ENCODE data around the gene ZNF426.
"Not testable (repeated sequence)": the region's sequence is repeated elsewhere in the genome, so short reads cannot be mapped to it uniquely, and the experiment has no call there.

Gene ZNF426

DNA sequence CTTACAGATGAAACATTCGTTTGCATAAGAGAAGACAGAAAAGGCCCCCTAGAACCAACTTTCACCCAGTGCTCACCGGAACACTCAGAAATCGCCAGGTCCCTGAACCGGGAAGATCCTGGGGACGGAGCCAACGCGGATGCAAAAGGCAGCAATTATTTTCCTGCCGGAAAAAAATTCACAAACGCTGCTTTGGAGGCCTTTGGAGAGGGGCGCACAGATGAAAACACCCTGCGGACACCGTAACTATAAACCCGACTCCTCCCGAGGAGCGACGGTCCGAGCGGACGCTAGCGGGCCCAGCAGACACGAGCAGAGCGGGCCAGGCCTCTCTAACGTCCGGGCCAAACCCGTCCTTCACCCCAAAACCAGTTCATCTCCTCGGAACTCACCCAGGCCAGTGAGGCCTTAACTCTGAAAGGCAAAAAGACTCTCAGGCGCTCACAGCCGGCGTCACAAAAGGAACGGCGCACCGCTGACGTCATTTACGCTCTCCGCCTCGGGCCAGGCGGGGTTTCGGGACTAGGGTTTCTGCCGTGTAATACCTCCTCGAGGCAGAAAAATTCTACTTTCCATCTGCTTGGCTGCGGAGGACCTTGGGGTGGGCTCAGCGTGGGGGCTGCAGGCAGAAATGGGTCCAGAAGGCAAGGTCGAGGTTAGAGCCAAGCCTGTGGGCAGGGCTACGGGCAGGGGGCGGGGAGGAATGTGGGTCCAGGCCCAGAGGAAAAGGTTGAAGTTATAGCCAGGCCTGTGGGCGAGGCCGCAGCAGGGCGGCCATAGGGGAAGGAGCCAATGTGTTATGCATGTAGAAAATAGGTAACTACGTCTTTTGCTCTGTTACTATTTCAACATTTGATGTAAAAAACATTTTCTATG is at the start of gene ZNF426:
TSS of gene ZNF426 (minus strand) at position 463 of the 876 bp plus-strand sequence. CDS start 2,413 bp downstream, outside the sequence.
- Histone ChIP-seq H3K4me2 (ENCODE audit: low read depth, low read length, poor library complexity, severe bottlenecking) (peak within 1 kb of the TSS; percentile 92), H3K79me2 (ENCODE audit: insufficient read depth, low read length) (peaks cover 13% of the 10 kb centered on the region; the same call in 1 of the 2 replicates), H2AFZ (ENCODE audit: low read depth, low read length, severe bottlenecking) (peak within 1 kb of the TSS; percentile 76), H3F3A (ENCODE audit: insufficient read depth) (no peaks in the 10 kb centered on the region), H4K20me1 (ENCODE audit: low read depth, low read length) (no peaks in the 10 kb centered on the region), H3K4me3 (ENCODE audit: insufficient read depth, low read length, poor library complexity, severe bottlenecking) (peak within 1 kb of the TSS; percentile 78), H3K9me2 (replicated peaks; ENCODE audit: insufficient read depth, low read length) (no peaks in the 10 kb centered on the region), H3K36me3 (ENCODE audit: low read length) (no peaks in the 10 kb centered on the region; the same call in 1 of the 2 replicates), H3K27ac (ENCODE audit: low read depth, low read length) (peak within 1 kb of the TSS; percentile 46), H3K9me3 (ENCODE audit: insufficient read depth, low read length) (peaks cover 8% of the 10 kb centered on the region; the same call in 1 of the 2 replicates), H3K27me3 (ENCODE audit: low read length) (no peaks in the 10 kb centered on the region), H3K9ac (ENCODE audit: low read length) (peak within 1 kb of the TSS; percentile 72)
- TF ChIP-seq EZH2phosphoT487 (conservative IDR thresholded peaks at IDR 0.05; ENCODE audit: low read length): no peak
- TF ChIP-seq, protein P1, sequence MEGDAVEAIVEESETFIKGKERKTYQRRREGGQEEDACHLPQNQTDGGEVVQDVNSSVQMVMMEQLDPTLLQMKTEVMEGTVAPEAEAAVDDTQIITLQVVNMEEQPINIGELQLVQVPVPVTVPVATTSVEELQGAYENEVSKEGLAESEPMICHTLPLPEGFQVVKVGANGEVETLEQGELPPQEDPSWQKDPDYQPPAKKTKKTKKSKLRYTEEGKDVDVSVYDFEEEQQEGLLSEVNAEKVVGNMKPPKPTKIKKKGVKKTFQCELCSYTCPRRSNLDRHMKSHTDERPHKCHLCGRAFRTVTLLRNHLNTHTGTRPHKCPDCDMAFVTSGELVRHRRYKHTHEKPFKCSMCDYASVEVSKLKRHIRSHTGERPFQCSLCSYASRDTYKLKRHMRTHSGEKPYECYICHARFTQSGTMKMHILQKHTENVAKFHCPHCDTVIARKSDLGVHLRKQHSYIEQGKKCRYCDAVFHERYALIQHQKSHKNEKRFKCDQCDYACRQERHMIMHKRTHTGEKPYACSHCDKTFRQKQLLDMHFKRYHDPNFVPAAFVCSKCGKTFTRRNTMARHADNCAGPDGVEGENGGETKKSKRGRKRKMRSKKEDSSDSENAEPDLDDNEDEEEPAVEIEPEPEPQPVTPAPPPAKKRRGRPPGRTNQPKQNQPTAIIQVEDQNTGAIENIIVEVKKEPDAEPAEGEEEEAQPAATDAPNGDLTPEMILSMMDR (IDR thresholded peaks at IDR 0.05; ENCODE audit: insufficient read depth, low read length, poor library complexity, severe bottlenecking): no peak

DNA sequence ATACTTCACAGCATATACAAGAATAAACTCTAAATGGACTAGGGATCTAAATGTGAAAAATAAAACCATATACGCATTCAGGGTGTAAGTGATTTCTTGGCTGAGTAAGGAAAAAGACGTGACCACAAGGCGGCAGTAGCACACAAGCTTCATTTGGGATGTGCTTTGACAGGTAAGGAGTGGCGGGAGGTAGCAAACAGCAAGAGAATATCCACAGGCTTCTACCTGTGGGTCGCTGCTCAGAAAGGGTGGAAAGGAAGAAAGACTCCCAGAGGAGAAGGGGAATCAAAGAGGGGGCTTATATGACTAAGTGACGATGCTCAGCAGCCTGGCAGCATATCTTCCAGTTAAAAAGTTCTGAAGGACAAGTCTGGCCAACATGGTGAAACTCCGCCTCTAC is 48.3 kb upstream of the ZNF426 start:
- no peak overlapping the region for H3K27ac ChIP-seq (ENCODE audit: low read depth, low read length)
- H3K79me2 ChIP-seq (ENCODE audit: insufficient read depth, low read length): peaks cover 26% of the 10 kb centered on the region
- H3K4me2 ChIP-seq (ENCODE audit: low read depth, low read length, poor library complexity, severe bottlenecking): no peak overlapping the region

DNA sequence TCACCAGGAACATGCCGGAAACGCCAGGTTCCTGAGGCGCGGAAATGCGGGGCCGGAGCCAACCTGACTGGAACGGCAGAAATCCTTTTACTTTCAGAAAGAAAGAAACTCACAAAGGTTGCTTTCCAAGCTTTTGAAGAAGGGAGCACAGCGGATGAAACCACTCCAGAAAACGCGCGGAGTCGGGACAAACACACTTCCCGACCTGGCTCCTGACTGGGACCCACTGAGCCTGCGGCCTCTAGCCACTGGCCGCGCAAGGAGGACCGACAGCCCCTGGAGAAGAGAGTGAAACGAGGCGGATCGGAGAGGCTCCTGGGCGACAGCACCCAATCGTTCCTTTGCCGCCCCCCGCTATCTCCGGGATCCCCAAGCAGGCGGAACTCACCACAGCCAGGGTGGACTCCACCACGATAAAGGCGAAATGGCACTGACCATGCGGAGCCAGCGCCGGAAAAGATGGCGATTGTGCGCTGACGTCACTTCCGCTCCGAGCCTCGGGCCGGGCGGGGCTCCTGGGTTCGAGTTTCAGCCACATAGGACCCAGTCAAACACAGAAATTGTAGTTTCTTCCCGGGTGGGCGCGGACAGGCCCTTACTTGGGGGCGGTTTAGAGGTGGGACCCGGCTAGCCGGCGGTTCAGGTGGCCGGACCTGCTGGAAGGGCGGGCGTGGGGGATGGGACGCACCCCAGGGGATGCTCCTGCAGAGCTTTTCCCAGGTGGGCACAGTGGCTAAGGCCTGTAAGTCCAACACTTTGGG is 45.8 kb upstream of the ZNF426 start, which contains the start of gene ZNF121:
TSS of gene ZNF121 (minus strand) at position 432 of the 761 bp plus-strand sequence. CDS start 16,407 bp downstream, outside the sequence.
- peak within 1 kb of the TSS; percentile 60 for H3K27ac ChIP-seq (ENCODE audit: low read depth, low read length)
- peaks cover 14% of the 10 kb centered on the region for H3K36me3 ChIP-seq (ENCODE audit: low read length)
- no peaks in the 10 kb centered on the region for H3K9me2 ChIP-seq (replicated peaks; ENCODE audit: insufficient read depth, low read length)
- TF ChIP-seq, protein P1 (IDR thresholded peaks at IDR 0.05; ENCODE audit: insufficient read depth, low read length, poor library complexity, severe bottlenecking): no peak
- TF ChIP-seq EZH2phosphoT487 (conservative IDR thresholded peaks at IDR 0.05; ENCODE audit: low read length): no peak
- peaks cover 3% of the 10 kb centered on the region; the same call in 1 of the 2 replicates for H3K9me3 ChIP-seq (ENCODE audit: insufficient read depth, low read length)
- H3F3A ChIP-seq (ENCODE audit: insufficient read depth): no peaks in the 10 kb centered on the region; the same call in 1 of the 2 replicates
- H3K27me3 ChIP-seq (ENCODE audit: low read length): no peaks in the 10 kb centered on the region
- H3K9ac ChIP-seq (ENCODE audit: low read length): peak within 1 kb of the TSS; percentile 87
- H4K20me1 ChIP-seq (ENCODE audit: low read depth, low read length): no peaks in the 10 kb centered on the region
- H3K4me3 ChIP-seq (ENCODE audit: insufficient read depth, low read length, poor library complexity, severe bottlenecking): peak within 1 kb of the TSS; percentile 93
- peak within 1 kb of the TSS; percentile 65 for H3K4me2 ChIP-seq (ENCODE audit: low read depth, low read length, poor library complexity, severe bottlenecking)
- H2AFZ ChIP-seq (ENCODE audit: low read depth, low read length, severe bottlenecking): peak within 1 kb of the TSS; percentile 99
- H3K79me2 ChIP-seq (ENCODE audit: insufficient read depth, low read length): peaks cover 51% of the 10 kb centered on the region

More for the DNA sequence above, 48.3 kb upstream of the ZNF426 start:
- no peaks in the 10 kb centered on the region; the same call in 1 of the 2 replicates for H3F3A ChIP-seq (ENCODE audit: insufficient read depth)
- no peak for TF ChIP-seq EZH2phosphoT487 (conservative IDR thresholded peaks at IDR 0.05; ENCODE audit: low read length)
- TF ChIP-seq, protein P1 (IDR thresholded peaks at IDR 0.05; ENCODE audit: insufficient read depth, low read length, poor library complexity, severe bottlenecking): peak; percentile 63
- H4K20me1 ChIP-seq (ENCODE audit: low read depth, low read length): no peaks in the 10 kb centered on the region
- no peaks in the 10 kb centered on the region for H3K27me3 ChIP-seq (ENCODE audit: low read length)
- no peaks in the 10 kb centered on the region; the same call in 1 of the 2 replicates for H3K36me3 ChIP-seq (ENCODE audit: low read length)
- H3K9me2 ChIP-seq (replicated peaks; ENCODE audit: insufficient read depth, low read length): no peaks in the 10 kb centered on the region
- H3K4me3 ChIP-seq (ENCODE audit: insufficient read depth, low read length, poor library complexity, severe bottlenecking): no peak overlapping the region
- no peak overlapping the region for H2AFZ ChIP-seq (ENCODE audit: low read depth, low read length, severe bottlenecking)
- no peak overlapping the region for H3K9ac ChIP-seq (ENCODE audit: low read length)
- no peaks in the 10 kb centered on the region for H3K9me3 ChIP-seq (ENCODE audit: insufficient read depth, low read length)

DNA sequence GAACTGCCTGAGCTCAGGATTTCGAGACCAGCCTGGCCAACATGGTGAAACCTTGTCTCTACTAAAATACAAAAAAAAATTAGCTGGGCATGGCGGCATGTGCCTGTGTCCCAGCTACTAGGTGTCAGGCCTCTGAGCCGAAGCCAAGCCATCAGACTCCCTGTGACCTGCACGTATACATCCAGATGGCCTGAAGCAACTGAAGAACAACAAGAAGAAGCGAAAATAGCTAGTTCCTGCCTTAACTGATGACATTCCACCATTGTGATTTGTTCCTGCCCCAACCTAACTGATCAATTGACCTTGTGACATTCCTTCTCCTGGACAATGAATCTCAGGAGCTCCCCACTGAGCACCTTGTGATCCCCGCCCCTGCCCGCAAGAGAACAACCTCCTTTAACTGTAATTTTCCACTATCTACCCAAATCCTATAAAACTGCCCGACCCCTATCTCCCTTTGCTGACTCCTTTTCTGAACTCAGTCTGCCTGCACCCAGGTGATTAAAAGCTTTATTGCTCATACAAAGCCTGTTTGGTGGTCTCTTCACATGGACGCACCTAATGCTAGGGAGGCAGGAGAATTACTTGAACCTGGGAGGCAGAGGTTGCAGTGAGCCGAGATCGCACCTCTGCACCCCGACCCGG is 43.8 kb upstream of the ZNF426 start:
- Histone ChIP-seq H3K4me2 (ENCODE audit: low read depth, low read length, poor library complexity, severe bottlenecking) (peak overlapping the region; percentile 65), H3K36me3 (ENCODE audit: low read length) (peaks cover 30% of the 10 kb centered on the region), H3K4me3 (ENCODE audit: insufficient read depth, low read length, poor library complexity, severe bottlenecking) (peak overlapping the region; percentile 93), H3K79me2 (ENCODE audit: insufficient read depth, low read length) (peaks cover 72% of the 10 kb centered on the region), H3K9me3 (ENCODE audit: insufficient read depth, low read length) (peaks cover 10% of the 10 kb centered on the region; the same call in 1 of the 2 replicates)
- not testable (repeated sequence) for H3K27ac ChIP-seq (ENCODE audit: low read depth, low read length); H3K9me2 ChIP-seq (replicated peaks; ENCODE audit: insufficient read depth, low read length); H4K20me1 ChIP-seq (ENCODE audit: low read depth, low read length); H3K27me3 ChIP-seq (ENCODE audit: low read length); H3F3A ChIP-seq (ENCODE audit: insufficient read depth); H3K9ac ChIP-seq (ENCODE audit: low read length); H2AFZ ChIP-seq (ENCODE audit: low read depth, low read length, severe bottlenecking)
